Suprapubic skin (tissue), 4 donors: ENCODE data around the gene ADH6.

ENCODE experiments used
- CTCF ChIP-seq, 2 donors: fragments of 200-600 bp in 1 of 2; fragments of 450-650 bp in 1 of 2; sonication (generic) in 1 of 2; IDR thresholded peaks; one replicate each; pipeline ENCODE4 v1.5.1; 2016 to 2019; ENCODE audit warnings: antibody characterized with exemption in 2 of 2, mild to moderate bottlenecking in 1 of 2, moderate library complexity in 1 of 2
- EP300 ChIP-seq: sonication (generic); formaldehyde crosslinking; IDR thresholded peaks from one replicate; pipeline ENCODE4 v1.6.1; 2017; ENCODE audit warnings: antibody characterized with exemption
- POLR2AphosphoS5 ChIP-seq, 3 donors: sonication (generic); formaldehyde crosslinking; IDR thresholded peaks; one replicate each; pipeline ENCODE4 v1.6.1; 2017; ENCODE audit warnings: antibody characterized with exemption in 3 of 3

GRCh38 chr4:99248714-99249113 is 29.7 kb upstream of the ADH6 start:
- TF ChIP-seq CTCF (IDR thresholded peaks at IDR 0.05) (no peak), POLR2AphosphoS5 (IDR thresholded peaks at IDR 0.05) (no peak), EP300 (no peak)
